CD4-positive, alpha-beta memory T cell (primary cell): ENCODE results near the gene TPST2. TPM values are rescaled to one million over a fixed set of nuclear protein-coding genes. Genes with fewer than 3 reads are reported as not detected.

Experiments
- CTCF ChIA-PET: fragments of 350-600 bp; sonication (Branson Sonifier 250); formaldehyde crosslinking; loops from one replicate; lab custom pipeline; 2021; ENCODE audit warnings: inconsistent platforms; ENCODE audit not compliant: partially characterized antibody; lab: Charles Lee
- POLR2A ChIA-PET: fragments of 350-600 bp; sonication (Branson Sonifier 250); formaldehyde crosslinking; loops from one replicate; lab custom pipeline; 2021; ENCODE audit not compliant: partially characterized antibody; lab: Charles Lee
- DNase-seq, 5 donors: peaks; one replicate each; pipeline versions ENCODE4 v3.0.0 to v3.0.0-alpha.2; 2020 to 2022; ENCODE audit warnings: mixed read lengths in 1 of 5
- H3K27ac ChIP-seq: one replicate; pipeline ENCODE4 v1.7.0; 2013; ENCODE audit warnings: low read depth, low read length
- H3K27me3 ChIP-seq: 2 replicates; pipeline ENCODE4 v1.7.0; 2013; ENCODE audit warnings: mild to moderate bottlenecking, low read length, moderate library complexity; ENCODE audit not compliant: insufficient read depth
- H3K36me3 ChIP-seq: 2 replicates; pipeline ENCODE4 v1.7.0; 2013; ENCODE audit warnings: mild to moderate bottlenecking, low read length, moderate library complexity; ENCODE audit not compliant: insufficient read depth
- H3K4me1 ChIP-seq: 2 replicates; pipeline ENCODE4 v1.7.0; 2013; ENCODE audit warnings: mild to moderate bottlenecking, low read length, moderate library complexity; ENCODE audit not compliant: insufficient read depth
- H3K4me3 ChIP-seq, 2 donors: one replicate each; pipeline ENCODE4 v1.7.0; 2013; ENCODE audit warnings: low read length in 2 of 2, mild to moderate bottlenecking in 1 of 2
- H3K9me3 ChIP-seq, 2 donors: one replicate each; pipeline ENCODE4 v1.7.0; 2013; ENCODE audit warnings: low read length in 2 of 2, control low read depth in 1 of 2; ENCODE audit not compliant: control insufficient read depth in 1 of 2
- H3K27ac Mint-ChIP-seq, 7 donors: one replicate each; pipeline ENCODE4 v1.8.0; 2020 to 2021; ENCODE audit warnings: mixed read lengths in 7 of 7, mild to moderate bottlenecking in 6 of 7, inconsistent platforms in 3 of 7, moderate library complexity in 3 of 7
- H3K27me3 Mint-ChIP-seq, 2 donors: one replicate each; pipeline ENCODE4 v1.8.0; 2020 to 2021; ENCODE audit warnings: mixed read lengths in 2 of 2
- H3K36me3 Mint-ChIP-seq, 2 donors: one replicate each; pipeline ENCODE4 v1.8.0; 2020 to 2021; ENCODE audit warnings: mixed read lengths in 2 of 2, inconsistent platforms in 1 of 2, mild to moderate bottlenecking in 1 of 2
- H3K4me1 Mint-ChIP-seq, 4 donors: one replicate each; pipeline ENCODE4 v1.8.0; 2020 to 2021; ENCODE audit warnings: mixed read lengths in 4 of 4, mild to moderate bottlenecking in 1 of 4
- H3K4me3 Mint-ChIP-seq, 8 donors: one replicate each; pipeline ENCODE4 v1.8.0; 2020 to 2021; ENCODE audit warnings: mixed read lengths in 8 of 8, mild to moderate bottlenecking in 7 of 8, moderate library complexity in 6 of 8, inconsistent platforms in 3 of 8
- H3K9me3 Mint-ChIP-seq, 8 donors: one replicate each; pipeline ENCODE4 v1.8.0; 2020 to 2021; ENCODE audit warnings: mixed read lengths in 8 of 8, mild to moderate bottlenecking in 5 of 8, inconsistent platforms in 3 of 8, moderate library complexity in 1 of 8
- intact Hi-C: fragments of 100-400 bp; cut with micrococcal nuclease; formaldehyde crosslinking; loops from one replicate; pipeline ENCODE4 v1.15.1; 2023
- polyA plus RNA-seq, 2 donors: library from polyadenylated mRNA; unstranded; fragments of 300-500 nt; fragmentation: Illumina TruSeq; gene quantifications; one replicate each; pipeline ENCODE4 v1.2.3, GENCODE V29; 2021
- total RNA-seq, 2 experiments: library from RNA; stranded (reverse); gene quantifications; one replicate each; pipeline ENCODE4 v1.2.3, GENCODE V29; 2021

Gene TPST2
- total and polyA plus RNA-seq, 4 experiments from 2014 or later, result 23.9 to 47.8 (median 37.2) TPM

- Histone ChIP-seq H3K4me1 (peaks cover 15% of the 10 kb centered on the region), H3K9me3 (no peaks in the 10 kb centered on the region), H3K36me3 (peaks cover 8% of the 10 kb centered on the region), H3K27me3 (no peaks in the 10 kb centered on the region), H3K27ac (no peak overlapping the region), H3K4me3 (no peak overlapping the region)
- H3K4me1 Mint-ChIP-seq, result peaks cover 19 to 37% (median 26%) of the 10 kb centered on the region in 4 donors
- no peak for DNase-seq
- no peaks in the 10 kb centered on the region for H3K9me3 Mint-ChIP-seq
- H3K27ac Mint-ChIP-seq, result no peak overlapping the region
- ChIA-PET POLR2A (no interaction called here), CTCF (no interaction called here)
- no peaks in the 10 kb centered on the region for H3K27me3 Mint-ChIP-seq
- H3K4me3 Mint-ChIP-seq, result no peak overlapping the region
- peaks cover 9 to 14% of the 10 kb centered on the region in 2 donors for H3K36me3 Mint-ChIP-seq
- intact Hi-C loops, result no loop called here
These were observed 44.5 kb downstream of the TPST2 start for GRCh38 chr22:26545385-26545784.

- ChIA-PET POLR2A (no interaction called here), CTCF (interaction anchor here (1.1 kb wide), 1 partner anchor 42 kb away, joined by 3 read pairs; no protein-coding TSS in a partner anchor)
- no peaks in the 10 kb centered on the region for H3K27me3 Mint-ChIP-seq
- Histone ChIP-seq H3K36me3 (peaks cover 17% of the 10 kb centered on the region), H3K4me1 (peaks cover 15% of the 10 kb centered on the region), H3K27ac (no peak overlapping the region), H3K27me3 (no peaks in the 10 kb centered on the region), H3K4me3 (no peak overlapping the region), H3K9me3 (no peaks in the 10 kb centered on the region)
- intact Hi-C loops, result no loop called here
- H3K27ac Mint-ChIP-seq, result peak overlapping the region in 6 of 7 donors; percentile 32 to 80 (median 68)
- no peak for DNase-seq
- peaks cover 17 to 32% (median 24%) of the 10 kb centered on the region in 4 donors for H3K4me1 Mint-ChIP-seq
- no peak overlapping the region for H3K4me3 Mint-ChIP-seq
- peaks cover 12 to 22% of the 10 kb centered on the region in 2 donors for H3K36me3 Mint-ChIP-seq
- H3K9me3 Mint-ChIP-seq, result no peaks in the 10 kb centered on the region
These were observed 45.4 kb downstream of the TPST2 start for GRCh38 chr22:26544489-26544888.

GRCh38 chr22:26542831-26543230 is 47.1 kb downstream of the TPST2 start:
- Mint-ChIP-seq H3K4me1 (peaks cover 17 to 31% (median 23%) of the 10 kb centered on the region in 4 donors), H3K9me3 (no peaks in the 10 kb centered on the region), H3K36me3 (peaks cover 17 to 36% of the 10 kb centered on the region in 2 donors), H3K4me3 (no peak overlapping the region), H3K27ac (peak overlapping the region in 4 of 7 donors; percentile 24 to 92 (median 62)), H3K27me3 (no peaks in the 10 kb centered on the region)
- DNase-seq, result no peak
- Histone ChIP-seq H3K27ac (no peak overlapping the region), H3K9me3 (no peaks in the 10 kb centered on the region), H3K4me3 (no peak overlapping the region), H3K27me3 (no peaks in the 10 kb centered on the region), H3K4me1 (peaks cover 15% of the 10 kb centered on the region), H3K36me3 (peaks cover 22% of the 10 kb centered on the region)
- CTCF ChIA-PET, result no interaction called here
- intact Hi-C loops, result no loop called here
- POLR2A ChIA-PET, result interaction anchor here (1.1 kb wide), 1 partner anchor 58 kb away, joined by 3 read pairs; no protein-coding TSS in a partner anchor

GRCh38 chr22:26541167-26541819 is 48.6 kb downstream of the TPST2 start:
- peaks cover 15% of the 10 kb centered on the region for H3K4me1 ChIP-seq
- H3K4me3 ChIP-seq, result no peak overlapping the region
- no peaks in the 10 kb centered on the region for H3K27me3 Mint-ChIP-seq
- no peak overlapping the region for H3K27ac ChIP-seq
- peaks cover 29% of the 10 kb centered on the region for H3K36me3 ChIP-seq
- H3K9me3 ChIP-seq, result no peaks in the 10 kb centered on the region
- POLR2A ChIA-PET, result no interaction called here
- no peaks in the 10 kb centered on the region for H3K27me3 ChIP-seq
- DNase-seq, result no peak
- intact Hi-C loops, result no loop called here
- H3K9me3 Mint-ChIP-seq, result no peaks in the 10 kb centered on the region
- H3K36me3 Mint-ChIP-seq, result peaks cover 15 to 36% of the 10 kb centered on the region in 2 donors
- H3K27ac Mint-ChIP-seq, result no peak overlapping the region
- H3K4me3 Mint-ChIP-seq, result no peak overlapping the region
- H3K4me1 Mint-ChIP-seq, result peaks cover 7 to 16% (median 11%) of the 10 kb centered on the region in 4 donors
- CTCF ChIA-PET, result interaction anchor here (1.0 kb wide), 1 partner anchor 177 kb away, joined by 4 read pairs; no protein-coding TSS in a partner anchor

GRCh38 chr22:26540119-26540518 is 49.8 kb downstream of the TPST2 start:
- peak overlapping the region in 1 of 7 donors; percentile 57 for H3K27ac Mint-ChIP-seq
- Histone ChIP-seq H3K27ac (no peak overlapping the region), H3K4me3 (no peak overlapping the region), H3K4me1 (peaks cover 15% of the 10 kb centered on the region), H3K9me3 (no peaks in the 10 kb centered on the region), H3K27me3 (no peaks in the 10 kb centered on the region), H3K36me3 (peaks cover 34% of the 10 kb centered on the region)
- DNase-seq, result no peak
- CTCF ChIA-PET, result interaction anchor here (0.6 kb wide), 1 partner anchor 126 kb away, joined by 3 read pairs; no protein-coding TSS in a partner anchor
- H3K4me3 Mint-ChIP-seq, result no peak overlapping the region
- H3K36me3 Mint-ChIP-seq, result peaks cover 21 to 46% of the 10 kb centered on the region in 2 donors
- intact Hi-C loops, result no loop called here
- POLR2A ChIA-PET, result no interaction called here
- H3K4me1 Mint-ChIP-seq, result peaks cover 10 to 21% (median 13%) of the 10 kb centered on the region in 4 donors
- no peaks in the 10 kb centered on the region for H3K9me3 Mint-ChIP-seq
- H3K27me3 Mint-ChIP-seq, result no peaks in the 10 kb centered on the region

- no peaks in the 10 kb centered on the region for H3K9me3 ChIP-seq
- no peaks in the 10 kb centered on the region for H3K27me3 ChIP-seq
- H3K27me3 Mint-ChIP-seq, result no peaks in the 10 kb centered on the region
- H3K36me3 Mint-ChIP-seq, result peaks cover 21 to 56% of the 10 kb centered on the region in 2 donors
- POLR2A ChIA-PET, result no interaction called here
- H3K9me3 Mint-ChIP-seq, result no peaks in the 10 kb centered on the region
- no peak overlapping the region for H3K4me3 ChIP-seq
- H3K36me3 ChIP-seq, result peaks cover 40% of the 10 kb centered on the region
- H3K4me3 Mint-ChIP-seq, result no peak overlapping the region
- H3K27ac Mint-ChIP-seq, result no peak overlapping the region
- H3K4me1 Mint-ChIP-seq, result peaks cover 4 to 6% (median 5%) of the 10 kb centered on the region in 4 donors
- DNase-seq, result no peak
- H3K4me1 ChIP-seq, result no peaks in the 10 kb centered on the region
- H3K27ac ChIP-seq, result no peak overlapping the region
- intact Hi-C loops, result no loop called here
- CTCF ChIA-PET, result no interaction called here
These were observed 53.2 kb downstream of the TPST2 start for GRCh38 chr22:26536762-26537134.

- intact Hi-C loops, result no loop called here
- Mint-ChIP-seq H3K27me3 (no peaks in the 10 kb centered on the region), H3K27ac (peak overlapping the region in 1 of 7 donors; percentile 42), H3K36me3 (peaks cover 22 to 62% of the 10 kb centered on the region in 2 donors), H3K9me3 (no peaks in the 10 kb centered on the region), H3K4me3 (no peak overlapping the region), H3K4me1 (peaks cover 4 to 6% (median 5%) of the 10 kb centered on the region in 4 donors)
- Histone ChIP-seq H3K36me3 (peaks cover 46% of the 10 kb centered on the region), H3K9me3 (no peaks in the 10 kb centered on the region), H3K27ac (no peak overlapping the region), H3K27me3 (no peaks in the 10 kb centered on the region), H3K4me1 (no peaks in the 10 kb centered on the region), H3K4me3 (no peak overlapping the region)
- POLR2A ChIA-PET, result interaction anchor here (0.6 kb wide), 1 partner anchor 55 kb away, joined by 4 read pairs; no protein-coding TSS in a partner anchor
- CTCF ChIA-PET, result interaction anchor here (1.6 kb wide), 1 partner anchor 33 kb away, joined by 6 read pairs; no protein-coding TSS in a partner anchor
- no peak for DNase-seq
These were observed 53.7 kb downstream of the TPST2 start for GRCh38 chr22:26536056-26536761.
